ENCODE measurements around the gene ASTN2.

DNA sequence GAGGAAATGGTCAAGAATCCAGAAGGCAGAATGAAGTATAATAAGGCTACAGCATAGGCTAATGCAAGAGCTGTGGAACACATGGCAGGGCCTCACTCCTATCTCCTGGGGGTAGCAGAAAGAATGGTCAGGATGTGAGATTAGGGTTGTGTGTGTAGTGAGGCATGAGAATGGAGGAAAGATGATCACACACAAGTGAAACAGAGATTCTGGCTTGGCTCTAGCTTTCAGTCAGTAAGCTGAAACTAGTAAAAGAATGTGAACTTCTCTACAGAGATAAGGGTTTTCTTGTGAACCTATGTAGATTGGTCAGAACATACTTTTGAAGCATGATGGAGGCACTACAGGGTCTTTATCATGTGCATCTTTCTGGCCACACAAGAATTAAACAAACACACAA is 298.8 kb downstream of the ASTN2 start:
- no peak for TF ChIP-seq POLR2A (IDR thresholded peaks at IDR 0.05)
- TF ChIP-seq, protein P1, sequence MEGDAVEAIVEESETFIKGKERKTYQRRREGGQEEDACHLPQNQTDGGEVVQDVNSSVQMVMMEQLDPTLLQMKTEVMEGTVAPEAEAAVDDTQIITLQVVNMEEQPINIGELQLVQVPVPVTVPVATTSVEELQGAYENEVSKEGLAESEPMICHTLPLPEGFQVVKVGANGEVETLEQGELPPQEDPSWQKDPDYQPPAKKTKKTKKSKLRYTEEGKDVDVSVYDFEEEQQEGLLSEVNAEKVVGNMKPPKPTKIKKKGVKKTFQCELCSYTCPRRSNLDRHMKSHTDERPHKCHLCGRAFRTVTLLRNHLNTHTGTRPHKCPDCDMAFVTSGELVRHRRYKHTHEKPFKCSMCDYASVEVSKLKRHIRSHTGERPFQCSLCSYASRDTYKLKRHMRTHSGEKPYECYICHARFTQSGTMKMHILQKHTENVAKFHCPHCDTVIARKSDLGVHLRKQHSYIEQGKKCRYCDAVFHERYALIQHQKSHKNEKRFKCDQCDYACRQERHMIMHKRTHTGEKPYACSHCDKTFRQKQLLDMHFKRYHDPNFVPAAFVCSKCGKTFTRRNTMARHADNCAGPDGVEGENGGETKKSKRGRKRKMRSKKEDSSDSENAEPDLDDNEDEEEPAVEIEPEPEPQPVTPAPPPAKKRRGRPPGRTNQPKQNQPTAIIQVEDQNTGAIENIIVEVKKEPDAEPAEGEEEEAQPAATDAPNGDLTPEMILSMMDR (IDR thresholded peaks at IDR 0.05 in 8 of 11, conservative IDR thresholded peaks at IDR 0.05 in 3 of 11): no peak

Measured in spleen (tissue), 7 donors.